Measurements from ENCODE around the gene GMCL1. TPM values are rescaled to one million over a fixed set of nuclear protein-coding genes. Genes with fewer than 3 reads are reported as not detected.

GMCL1 gene
- total and polyA plus RNA-seq, 2 of the 13 experiments (the other 11 are each of a cell fraction or from before 2014, with no cell fraction given) = 18.7 to 24.0 TPM

GRCh38 chr2:69914164-69914949 is 84.9 kb downstream of the GMCL1 start (continued):
- TF ChIP-seq, protein P1, sequence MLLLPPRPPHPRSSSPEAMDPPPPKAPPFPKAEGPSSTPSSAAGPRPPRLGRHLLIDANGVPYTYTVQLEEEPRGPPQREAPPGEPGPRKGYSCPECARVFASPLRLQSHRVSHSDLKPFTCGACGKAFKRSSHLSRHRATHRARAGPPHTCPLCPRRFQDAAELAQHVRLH (CRISPR knock-in tag; IDR thresholded peaks at IDR 0.05; ENCODE audit: borderline replicate concordance, low read depth) = peak; percentile 94; the same call in 1 of the 2 replicates
- TF ChIP-seq PBX2 (CRISPR knock-in tag; IDR thresholded peaks at IDR 0.05) = no peak
- TF ChIP-seq RCOR2 (CRISPR knock-in tag; IDR thresholded peaks at IDR 0.05) = peak; percentile 51; the same call in 1 of the 2 replicates
- TF ChIP-seq SRF (IDR thresholded peaks at IDR 0.05; ENCODE audit: low read depth, low read length) = no peak
- no peak for TF ChIP-seq ATM (IDR thresholded peaks at IDR 0.05; ENCODE audit: borderline replicate concordance)
- peak; percentile 90 for TF ChIP-seq HNRNPL (IDR thresholded peaks at IDR 0.05; ENCODE audit: low read depth, low read length)
- TF ChIP-seq RFX5 (IDR thresholded peaks at IDR 0.05; ENCODE audit: low read depth, low read length) = peak; percentile 99
- TF ChIP-seq PRPF4 (IDR thresholded peaks at IDR 0.05; ENCODE audit: low read depth, low read length, poor library complexity, severe bottlenecking) = no peak
- TF ChIP-seq ZNF558 (CRISPR knock-in tag; IDR thresholded peaks at IDR 0.05; ENCODE audit: borderline replicate concordance) = peak; percentile 66; the same call in 1 of the 2 replicates
- TF ChIP-seq JDP2 (CRISPR knock-in tag; IDR thresholded peaks at IDR 0.05; ENCODE audit: borderline replicate concordance) = peak; percentile 26; the same call in 1 of the 2 replicates
- TF ChIP-seq, protein P2, sequence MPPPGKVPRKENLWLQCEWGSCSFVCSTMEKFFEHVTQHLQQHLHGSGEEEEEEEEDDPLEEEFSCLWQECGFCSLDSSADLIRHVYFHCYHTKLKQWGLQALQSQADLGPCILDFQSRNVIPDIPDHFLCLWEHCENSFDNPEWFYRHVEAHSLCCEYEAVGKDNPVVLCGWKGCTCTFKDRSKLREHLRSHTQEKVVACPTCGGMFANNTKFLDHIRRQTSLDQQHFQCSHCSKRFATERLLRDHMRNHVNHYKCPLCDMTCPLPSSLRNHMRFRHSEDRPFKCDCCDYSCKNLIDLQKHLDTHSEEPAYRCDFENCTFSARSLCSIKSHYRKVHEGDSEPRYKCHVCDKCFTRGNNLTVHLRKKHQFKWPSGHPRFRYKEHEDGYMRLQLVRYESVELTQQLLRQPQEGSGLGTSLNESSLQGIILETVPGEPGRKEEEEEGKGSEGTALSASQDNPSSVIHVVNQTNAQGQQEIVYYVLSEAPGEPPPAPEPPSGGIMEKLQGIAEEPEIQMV (CRISPR knock-in tag; IDR thresholded peaks at IDR 0.05; ENCODE audit: low read depth) = peak; percentile 82; the same call in 1 of the 2 replicates
- TF ChIP-seq ZFP41 (CRISPR knock-in tag; IDR thresholded peaks at IDR 0.05; ENCODE audit: borderline replicate concordance) = peak; percentile 91; the same call in 1 of the 2 replicates
- TF ChIP-seq KDM6A (CRISPR knock-in tag; IDR thresholded peaks at IDR 0.05; ENCODE audit: low read depth) = no peak
- TF ChIP-seq ZNF547 (CRISPR knock-in tag; IDR thresholded peaks at IDR 0.05) = peak; percentile 85
- peak; percentile 79; the same call in 1 of the 2 replicates for TF ChIP-seq ZSCAN29 (CRISPR knock-in tag; conservative IDR thresholded peaks at IDR 0.05)
- TF ChIP-seq FUBP1 (CRISPR knock-in tag; IDR thresholded peaks at IDR 0.05; ENCODE audit: borderline replicate concordance) = 0 out of 2 replicates have a peak, but pooled peaks have one; percentile 53
- no peak for TF ChIP-seq SNAI1 (CRISPR knock-in tag; IDR thresholded peaks at IDR 0.05; ENCODE audit: borderline replicate concordance)
- TF ChIP-seq, protein P3, sequence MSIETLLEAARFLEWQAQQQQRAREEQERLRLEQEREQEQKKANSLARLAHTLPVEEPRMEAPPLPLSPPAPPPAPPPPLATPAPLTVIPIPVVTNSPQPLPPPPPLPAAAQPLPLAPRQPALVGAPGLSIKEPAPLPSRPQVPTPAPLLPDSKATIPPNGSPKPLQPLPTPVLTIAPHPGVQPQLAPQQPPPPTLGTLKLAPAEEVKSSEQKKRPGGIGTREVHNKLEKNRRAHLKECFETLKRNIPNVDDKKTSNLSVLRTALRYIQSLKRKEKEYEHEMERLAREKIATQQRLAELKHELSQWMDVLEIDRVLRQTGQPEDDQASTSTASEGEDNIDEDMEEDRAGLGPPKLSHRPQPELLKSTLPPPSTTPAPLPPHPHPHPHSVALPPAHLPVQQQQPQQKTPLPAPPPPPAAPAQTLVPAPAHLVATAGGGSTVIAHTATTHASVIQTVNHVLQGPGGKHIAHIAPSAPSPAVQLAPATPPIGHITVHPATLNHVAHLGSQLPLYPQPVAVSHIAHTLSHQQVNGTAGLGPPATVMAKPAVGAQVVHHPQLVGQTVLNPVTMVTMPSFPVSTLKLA (IDR thresholded peaks at IDR 0.05) = peak; percentile 92
- no peak for TF ChIP-seq CBX1 (IDR thresholded peaks at IDR 0.05; ENCODE audit: low read depth)
- 0 out of 2 replicates have a peak, but pooled peaks have one; percentile 9 for TF ChIP-seq ZNF644 (CRISPR knock-in tag; IDR thresholded peaks at IDR 0.05; ENCODE audit: low read depth)
- no peak; the same call in 1 of the 2 replicates for TF ChIP-seq ZMYM3 (CRISPR knock-in tag; IDR thresholded peaks at IDR 0.05)
- TF ChIP-seq PRMT3 (CRISPR knock-in tag; IDR thresholded peaks at IDR 0.05; ENCODE audit: borderline replicate concordance, low read depth) = no peak
- TF ChIP-seq HNF4A (CRISPR knock-in tag; IDR thresholded peaks at IDR 0.05) = peak; percentile 21; the same call in 1 of the 2 replicates
- no peak for TF ChIP-seq ZNF30 (CRISPR knock-in tag; IDR thresholded peaks at IDR 0.05)
